Amniotic stem cell (primary cell): Measurements from ENCODE around the gene TRIM60.
"Not testable (repeated sequence)": the region's sequence is repeated elsewhere in the genome, so short reads cannot be mapped to it uniquely, and the experiment has no call there.

ENCODE experiments used
- DNase-seq: peaks from one replicate; lab custom pipeline; 2025; lab: John Stamatoyannopoulos, UW

Gene TRIM60

DNA sequence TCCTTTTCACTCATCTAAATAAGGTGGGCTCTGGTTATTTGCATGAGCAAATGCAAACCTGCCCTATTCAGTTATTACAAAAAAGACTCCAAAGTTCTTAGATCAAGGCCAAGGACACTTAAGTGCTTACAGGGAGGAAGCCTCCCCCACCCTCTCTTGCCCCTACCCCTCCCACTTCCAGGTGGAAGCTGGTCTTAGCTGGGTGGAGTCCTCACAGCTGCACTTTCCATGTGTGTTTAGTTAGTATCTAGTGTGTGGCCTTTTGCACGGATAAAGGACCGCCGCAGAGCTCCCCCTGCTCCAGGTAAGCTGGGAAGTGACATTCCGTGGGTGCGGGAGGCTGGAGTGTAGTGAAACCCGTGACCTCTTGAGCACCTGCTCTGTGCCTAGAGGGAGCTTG lies 21.8 kb downstream of the TRIM60 start, which contains the start of gene TRIM75:
Gene TRIM75, plus strand, starts transcription at position 222 of the 400 bp plus-strand sequence. CDS start 5,282 bp downstream, outside the sequence.
- DNase-seq: no peak

DNA sequence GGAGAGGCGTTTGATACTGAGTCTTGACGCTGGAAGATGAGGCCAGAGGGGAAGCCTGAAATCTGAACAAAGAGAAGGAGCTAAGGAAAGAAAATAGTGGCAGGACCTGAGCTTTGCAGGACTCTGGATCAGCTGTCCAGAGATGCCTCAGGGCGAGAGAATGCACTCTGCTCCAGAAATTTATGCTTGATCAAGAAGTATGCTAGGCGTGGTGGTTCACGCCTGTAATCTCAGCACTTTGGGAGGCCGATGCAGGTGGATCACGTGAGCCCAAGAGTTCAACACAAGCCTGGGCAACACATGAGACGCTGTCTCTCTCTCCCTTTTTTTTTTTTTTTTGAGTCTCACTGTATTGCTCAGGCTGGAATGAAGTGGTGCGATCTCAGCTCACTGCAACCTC lies 23.8 kb downstream of the TRIM60 start:
- no peak for DNase-seq

DNA sequence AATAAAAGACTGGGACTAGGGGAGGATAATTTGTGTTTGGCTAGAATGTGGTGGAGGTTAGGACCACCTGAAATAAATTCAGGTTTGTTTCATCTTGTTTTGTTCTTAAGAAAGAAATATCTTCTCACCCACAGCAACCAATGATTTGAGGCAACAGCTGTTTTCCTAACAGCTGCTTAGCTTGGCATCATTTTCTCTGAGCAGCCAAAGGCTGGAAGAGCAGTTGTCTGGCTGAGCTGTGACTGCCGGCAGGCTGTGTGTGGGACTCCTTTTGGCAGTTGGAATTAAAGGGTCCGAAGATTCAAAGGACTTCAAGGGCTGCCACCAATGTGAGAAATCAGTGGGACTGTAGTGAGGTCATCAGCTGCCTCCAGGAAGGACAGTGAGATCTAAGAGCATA lies 26.9 kb downstream of the TRIM60 start:
- DNase-seq: no peak

DNA sequence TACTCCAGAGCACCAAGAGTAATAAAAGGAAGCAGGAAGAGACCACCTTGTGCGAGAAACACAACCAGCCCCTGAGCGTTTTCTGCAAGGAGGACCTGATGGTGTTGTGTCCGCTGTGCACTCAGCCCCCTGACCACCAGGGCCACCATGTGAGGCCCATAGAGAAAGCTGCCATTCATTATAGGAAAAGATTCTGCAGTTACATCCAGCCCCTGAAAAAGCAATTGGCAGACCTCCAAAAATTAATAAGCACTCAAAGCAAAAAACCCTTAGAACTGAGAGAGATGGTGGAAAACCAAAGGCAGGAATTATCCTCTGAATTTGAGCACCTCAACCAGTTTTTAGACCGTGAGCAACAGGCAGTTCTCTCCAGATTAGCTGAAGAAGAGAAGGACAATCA lies 27.6 kb downstream of the TRIM60 start:
- DNase-seq: no peak

DNA sequence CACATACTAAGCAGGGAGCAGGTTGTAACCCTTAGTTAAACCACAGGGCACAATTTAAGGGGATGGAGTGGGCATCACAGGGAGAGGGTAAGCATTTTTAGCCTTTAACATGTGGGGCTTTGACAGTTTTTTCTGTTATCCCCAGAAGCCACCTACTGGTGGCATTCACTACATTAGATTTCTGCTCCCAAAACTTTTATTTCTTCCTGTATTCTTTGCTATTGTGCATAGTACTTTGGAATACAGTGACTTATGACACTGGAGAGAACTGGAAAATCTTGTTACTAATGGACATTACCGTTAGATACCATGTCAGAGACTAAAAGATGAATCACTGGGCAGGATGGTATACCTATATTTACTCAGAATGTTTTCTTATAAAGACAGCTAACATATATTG lies 29.1 kb downstream of the TRIM60 start:
- DNase-seq: no peak

DNA sequence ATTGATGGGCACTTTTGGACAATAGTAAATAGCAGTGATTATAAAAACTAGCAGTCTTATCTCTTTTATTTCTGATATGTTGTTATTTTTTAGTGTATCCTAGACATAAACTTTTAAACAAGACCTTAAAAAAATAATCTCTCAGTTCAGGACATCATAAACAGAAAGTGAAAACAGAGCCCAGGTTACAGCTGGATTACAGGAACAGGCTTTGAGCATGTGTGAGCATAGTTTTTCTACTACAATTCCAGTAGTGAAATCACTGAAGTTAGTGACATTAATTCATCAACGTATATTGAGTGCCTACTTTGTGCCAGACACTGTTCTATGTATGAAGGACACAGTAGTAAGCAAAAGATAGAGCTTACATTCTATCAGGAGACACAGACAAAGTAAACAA lies 38.8 kb downstream of the TRIM60 start:
- DNase-seq: no peak

DNA sequence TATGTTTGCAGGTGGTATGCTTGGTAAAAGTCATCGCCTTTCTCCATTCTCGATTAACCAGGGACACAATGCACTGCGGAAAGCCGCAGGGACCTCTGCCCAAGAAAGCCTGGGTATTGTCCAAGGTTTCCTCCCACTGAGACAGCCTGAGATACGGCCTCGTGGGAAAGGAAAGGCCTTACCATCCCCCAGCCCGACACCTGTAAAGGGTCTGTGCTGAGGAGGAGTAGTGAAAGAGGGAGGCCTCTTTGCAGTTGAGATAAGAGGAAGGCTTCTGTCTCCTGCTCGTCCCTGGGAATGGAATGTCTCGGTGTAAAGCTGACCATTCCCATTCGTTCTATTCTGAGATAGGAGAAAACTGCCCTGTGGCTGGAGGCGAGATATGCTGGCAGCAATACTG lies 41.5 kb downstream of the TRIM60 start:
- not testable (repeated sequence) for DNase-seq

DNA sequence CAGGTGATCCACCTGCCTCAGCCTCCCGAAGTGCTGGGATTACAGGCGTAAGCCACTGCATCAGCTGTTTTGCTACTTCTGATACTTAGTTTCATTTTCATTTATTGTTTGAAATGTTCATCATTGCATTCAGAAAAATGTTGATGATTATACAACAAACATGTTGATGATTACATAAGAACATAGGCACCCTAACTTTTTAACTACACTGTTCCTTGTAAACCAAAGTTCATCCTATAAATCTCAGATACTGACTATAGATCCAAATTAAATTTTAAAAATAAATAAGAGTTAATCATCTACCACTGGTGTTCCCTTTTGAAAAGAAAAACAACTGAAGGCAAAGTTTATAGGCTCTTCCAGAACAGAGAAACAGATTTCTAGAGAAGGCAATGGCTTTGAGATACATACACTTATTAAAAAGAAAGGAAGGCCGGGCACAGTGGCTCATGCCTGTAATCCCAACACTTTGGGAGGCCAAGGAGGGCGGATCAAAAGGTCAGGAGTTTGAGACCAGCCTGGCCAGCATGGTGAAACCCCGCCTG lies 45.3 kb downstream of the TRIM60 start:
- no peak for DNase-seq

DNA sequence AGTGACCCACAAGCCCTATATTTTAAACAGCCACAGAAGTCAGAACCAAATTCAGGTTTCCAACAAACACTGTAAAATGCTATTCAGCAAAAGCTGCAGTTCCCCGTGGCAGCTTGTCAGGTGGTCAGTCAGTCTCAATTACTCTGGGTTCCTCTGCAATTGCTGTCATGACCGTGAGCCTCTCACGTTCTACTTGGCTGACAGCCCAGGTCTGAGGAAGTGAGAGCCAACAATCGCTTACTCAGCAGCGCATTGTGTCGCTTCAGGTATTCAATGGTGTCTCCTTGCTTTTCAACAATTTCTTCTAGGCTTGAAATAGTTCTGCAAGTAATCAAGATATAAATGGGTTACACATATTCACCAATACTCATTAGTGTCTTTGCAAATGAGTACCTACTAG lies 47.7 kb downstream of the TRIM60 start:
- DNase-seq: no peak

DNA sequence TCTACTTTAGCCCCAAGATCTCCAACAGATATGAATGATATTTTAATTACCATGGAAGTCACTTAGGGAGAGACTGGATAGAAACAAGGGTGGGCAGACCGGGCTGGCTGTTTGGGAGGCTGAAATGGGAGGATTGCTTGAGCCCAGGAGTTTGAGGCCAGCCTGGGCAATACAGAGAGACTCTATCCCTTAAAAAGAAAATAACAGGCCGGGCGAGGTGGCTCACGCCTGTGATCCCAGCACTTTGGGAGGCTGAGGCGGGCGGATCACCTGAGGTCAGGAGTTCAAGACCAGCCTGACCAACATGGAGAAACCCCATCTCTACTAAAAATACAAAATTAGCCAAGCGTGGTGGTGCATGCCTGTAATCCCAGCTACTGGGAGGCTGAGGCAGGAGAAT lies 53.0 kb downstream of the TRIM60 start:
- DNase-seq: not testable (repeated sequence)

DNA sequence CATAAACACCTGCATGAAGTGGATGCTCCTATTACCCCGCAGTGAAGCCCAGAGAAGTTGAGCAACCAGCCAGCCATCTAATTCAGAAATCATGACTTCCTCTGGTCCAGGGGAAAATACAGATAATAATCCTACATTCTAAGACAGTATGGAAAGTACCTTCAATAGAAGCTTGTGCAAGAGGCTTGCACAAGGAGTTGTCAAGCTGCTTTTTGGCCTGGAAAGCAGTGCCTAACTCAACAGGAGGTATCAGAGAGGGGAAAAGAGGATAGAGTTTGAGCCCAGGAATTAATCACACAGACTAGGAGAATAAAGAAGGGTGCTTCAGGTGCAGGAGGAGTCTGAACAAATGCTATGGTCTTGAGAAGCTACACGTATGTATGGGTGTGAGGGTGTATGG lies 54.1 kb downstream of the TRIM60 start:
- no peak for DNase-seq

DNA sequence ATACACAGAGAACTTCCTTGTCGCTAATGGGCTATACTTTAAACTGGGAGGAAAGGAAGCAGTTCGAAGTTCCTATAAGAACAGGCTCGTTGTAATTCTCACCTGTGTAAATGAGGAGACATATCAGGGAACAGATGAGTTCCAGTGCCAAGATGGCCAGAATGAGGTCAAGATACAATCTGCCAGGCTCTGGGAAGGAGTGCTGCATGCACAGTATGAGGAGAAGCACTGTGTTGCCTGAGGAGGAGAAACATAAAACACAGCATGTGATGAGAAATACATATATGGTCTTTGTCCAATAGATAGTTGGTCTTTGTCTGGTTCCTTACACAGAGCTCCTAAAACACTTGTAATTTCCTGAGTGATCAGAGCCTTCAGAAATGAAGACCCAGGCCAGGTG lies 56.6 kb downstream of the TRIM60 start:
- DNase-seq: no peak
